Measurements from ENCODE around the gene OSCP1. TPM values are rescaled to one million over a fixed set of nuclear protein-coding genes. Genes with fewer than 3 reads are reported as not detected.

OSCP1 gene
- total RNA-seq, 1 donor from 2014 or later = 13.9 TPM

GRCh38 chr1:36421649-36422048 is 28.6 kb downstream of the OSCP1 start:
- no peak for TF ChIP-seq CTCF (IDR thresholded peaks at IDR 0.05; ENCODE audit: insufficient read depth, low read length, poor library complexity, severe bottlenecking)
- DNase-seq (ENCODE audit: low read depth) = no peak
- no peak overlapping the region for H3K4me3 ChIP-seq (ENCODE audit: low read depth, low read length)
- peaks cover 2% of the 10 kb centered on the region for H3K36me3 ChIP-seq (ENCODE audit: control insufficient read depth, insufficient read depth, low read length)
- no peaks in the 10 kb centered on the region for H3K27me3 ChIP-seq (ENCODE audit: control insufficient read depth, insufficient read depth, low read length)

- TF ChIP-seq CTCF (IDR thresholded peaks at IDR 0.05; ENCODE audit: insufficient read depth, low read length, poor library complexity, severe bottlenecking) = peak; percentile 98
- H3K4me3 ChIP-seq (ENCODE audit: low read depth, low read length) = no peak overlapping the region
- no peaks in the 10 kb centered on the region for H3K27me3 ChIP-seq (ENCODE audit: control insufficient read depth, insufficient read depth, low read length)
- DNase-seq (ENCODE audit: low read depth) = peak; percentile 58
- H3K36me3 ChIP-seq (ENCODE audit: control insufficient read depth, insufficient read depth, low read length) = no peaks in the 10 kb centered on the region
Observed at GRCh38 chr1:36420836-36421317, 29.4 kb downstream of the OSCP1 start.

GRCh38 chr1:36420409-36420808 is 29.8 kb downstream of the OSCP1 start:
- Histone ChIP-seq H3K36me3 (ENCODE audit: control insufficient read depth, insufficient read depth, low read length) (no peaks in the 10 kb centered on the region), H3K27me3 (ENCODE audit: control insufficient read depth, insufficient read depth, low read length) (no peaks in the 10 kb centered on the region), H3K4me3 (ENCODE audit: low read depth, low read length) (no peak overlapping the region)
- TF ChIP-seq CTCF (IDR thresholded peaks at IDR 0.05; ENCODE audit: insufficient read depth, low read length, poor library complexity, severe bottlenecking) = no peak
- DNase-seq (ENCODE audit: low read depth) = no peak

DNA sequence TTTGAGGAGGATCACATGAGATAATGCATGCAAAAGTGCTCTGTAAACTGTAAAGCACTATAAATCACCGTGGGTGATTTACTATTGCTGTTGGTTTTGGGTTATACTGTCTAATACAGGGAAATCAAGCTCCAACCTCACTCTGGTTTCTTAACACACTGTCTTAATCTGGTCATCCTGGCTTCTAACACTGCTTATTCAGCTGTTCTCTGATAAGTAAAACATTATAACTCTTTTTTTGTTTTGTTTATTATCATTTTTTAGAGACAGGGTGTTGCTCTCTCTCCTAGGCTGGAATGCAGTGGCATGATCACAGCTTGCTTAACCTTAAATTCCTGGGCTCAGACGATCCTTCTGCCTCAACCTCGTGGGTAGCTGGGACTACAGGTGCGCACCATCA is 30.7 kb downstream of the OSCP1 start:
- H3K36me3 ChIP-seq (ENCODE audit: control insufficient read depth, insufficient read depth, low read length) = no peaks in the 10 kb centered on the region
- no peak for DNase-seq (ENCODE audit: low read depth)
- H3K27me3 ChIP-seq (ENCODE audit: control insufficient read depth, insufficient read depth, low read length) = no peaks in the 10 kb centered on the region
- no peak for TF ChIP-seq CTCF (IDR thresholded peaks at IDR 0.05; ENCODE audit: insufficient read depth, low read length, poor library complexity, severe bottlenecking)
- H3K4me3 ChIP-seq (ENCODE audit: low read depth, low read length) = no peak overlapping the region

DNA sequence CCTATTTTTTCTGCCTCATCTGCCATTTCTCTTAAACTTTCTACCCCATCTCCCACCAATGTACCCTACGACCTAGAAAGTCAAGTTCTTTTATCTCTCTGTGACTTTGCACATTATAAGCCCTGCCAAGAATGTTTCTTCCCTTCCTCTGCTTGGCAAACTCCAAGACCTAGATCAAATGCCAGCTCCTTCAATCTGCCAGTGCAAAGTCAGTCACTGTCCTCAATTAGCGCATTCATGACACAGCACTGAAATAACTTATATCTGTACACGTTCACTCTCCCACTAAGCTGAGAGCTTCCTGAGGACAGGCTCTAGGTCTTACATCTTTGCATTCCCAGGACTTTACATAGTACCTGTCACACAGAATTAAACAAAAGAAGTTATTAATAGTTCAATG is 31.1 kb downstream of the OSCP1 start:
- no peak overlapping the region for H3K4me3 ChIP-seq (ENCODE audit: low read depth, low read length)
- no peak for DNase-seq (ENCODE audit: low read depth)
- H3K27me3 ChIP-seq (ENCODE audit: control insufficient read depth, insufficient read depth, low read length) = no peaks in the 10 kb centered on the region
- H3K36me3 ChIP-seq (ENCODE audit: control insufficient read depth, insufficient read depth, low read length) = no peaks in the 10 kb centered on the region
- TF ChIP-seq CTCF (IDR thresholded peaks at IDR 0.05; ENCODE audit: insufficient read depth, low read length, poor library complexity, severe bottlenecking) = no peak

DNA sequence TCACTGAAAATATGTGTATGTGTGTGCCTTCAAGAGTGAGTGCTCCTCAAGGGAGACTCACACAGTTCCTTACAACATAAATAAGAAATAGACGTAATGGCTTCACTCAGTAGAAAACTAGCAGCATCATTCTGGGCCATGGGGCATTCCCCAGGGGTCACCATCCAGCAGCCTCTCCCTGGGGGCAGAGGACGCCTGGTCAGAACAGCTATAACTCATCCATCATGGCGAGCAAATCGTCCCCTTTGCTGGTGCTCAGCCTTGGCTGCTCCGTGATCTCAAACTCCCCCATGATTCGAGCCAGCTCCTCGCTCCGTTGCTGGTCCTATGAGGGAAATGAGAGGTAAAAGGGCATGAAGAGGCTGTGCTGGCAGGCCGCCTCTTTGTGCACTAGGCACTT is 32.3 kb downstream of the OSCP1 start:
- no peak overlapping the region for H3K4me3 ChIP-seq (ENCODE audit: low read depth, low read length)
- H3K36me3 ChIP-seq (ENCODE audit: control insufficient read depth, insufficient read depth, low read length) = no peaks in the 10 kb centered on the region
- no peak for TF ChIP-seq CTCF (IDR thresholded peaks at IDR 0.05; ENCODE audit: insufficient read depth, low read length, poor library complexity, severe bottlenecking)
- DNase-seq (ENCODE audit: low read depth) = no peak
- H3K27me3 ChIP-seq (ENCODE audit: control insufficient read depth, insufficient read depth, low read length) = no peaks in the 10 kb centered on the region

Data from kidney epithelial cell (primary cell).